PFSK-1 (cell line): Measurements from ENCODE around the gene CCDC12.

Experiments
- FOXP2 ChIP-seq: optimal IDR thresholded peaks from 2 replicates; pipeline ENCODE3; 2011; ENCODE audit warnings: borderline replicate concordance, control low read depth, inconsistent platforms; ENCODE audit not compliant: insufficient read depth; ENCODE audit errors: extremely low read length, extremely low read depth
- POLR2AphosphoS5 ChIP-seq: IDR thresholded peaks from 2 replicates; pipeline ENCODE4 v1.6.1; 2012; ENCODE audit warnings: low read depth, mild to moderate bottlenecking, control low read depth, low read length, moderate library complexity
- SIN3A ChIP-seq: IDR thresholded peaks from 2 replicates; pipeline ENCODE4 v1.6.1; 2012; ENCODE audit warnings: mild to moderate bottlenecking, low read length, moderate library complexity, borderline replicate concordance; ENCODE audit not compliant: insufficient read depth
- TAF1 ChIP-seq: IDR thresholded peaks from 2 replicates; pipeline ENCODE4 v1.6.1; 2012; ENCODE audit warnings: low read length, control low read depth, borderline replicate concordance; ENCODE audit not compliant: insufficient read depth
- TF ChIP-seq, protein P1 (sequence below), 2 experiments: IDR thresholded peaks; 2 replicates each; pipeline versions ENCODE4 v1.6.1 to v1.8.0; 2011 to 2012; ENCODE audit warnings: low read depth in 2 of 2, low read length in 2 of 2, control low read depth in 1 of 2, inconsistent platforms in 1 of 2, mild to moderate bottlenecking in 1 of 2, moderate library complexity in 1 of 2; ENCODE audit not compliant: insufficient read depth in 1 of 2

DNA sequence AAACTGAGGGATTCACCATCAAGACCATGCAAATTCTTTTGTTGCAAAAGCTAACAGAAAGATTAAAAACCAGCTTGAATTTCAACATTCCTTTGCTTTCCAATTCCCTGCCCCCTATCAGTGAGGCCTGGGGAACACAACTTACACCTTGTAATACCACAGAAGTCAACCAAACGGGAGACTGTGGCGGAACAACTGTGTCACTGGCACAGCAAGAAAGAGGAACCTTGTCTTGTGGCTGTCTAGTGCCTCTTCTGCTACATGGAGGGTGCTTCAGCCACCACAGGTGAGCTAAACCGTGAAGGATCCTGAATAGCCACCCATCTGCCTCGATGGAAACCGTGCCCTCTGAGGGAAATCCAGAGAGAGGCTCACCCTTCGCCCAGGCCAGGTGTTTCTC lies 11.4 kb downstream of the CCDC12 start:
- TF ChIP-seq, protein P1, sequence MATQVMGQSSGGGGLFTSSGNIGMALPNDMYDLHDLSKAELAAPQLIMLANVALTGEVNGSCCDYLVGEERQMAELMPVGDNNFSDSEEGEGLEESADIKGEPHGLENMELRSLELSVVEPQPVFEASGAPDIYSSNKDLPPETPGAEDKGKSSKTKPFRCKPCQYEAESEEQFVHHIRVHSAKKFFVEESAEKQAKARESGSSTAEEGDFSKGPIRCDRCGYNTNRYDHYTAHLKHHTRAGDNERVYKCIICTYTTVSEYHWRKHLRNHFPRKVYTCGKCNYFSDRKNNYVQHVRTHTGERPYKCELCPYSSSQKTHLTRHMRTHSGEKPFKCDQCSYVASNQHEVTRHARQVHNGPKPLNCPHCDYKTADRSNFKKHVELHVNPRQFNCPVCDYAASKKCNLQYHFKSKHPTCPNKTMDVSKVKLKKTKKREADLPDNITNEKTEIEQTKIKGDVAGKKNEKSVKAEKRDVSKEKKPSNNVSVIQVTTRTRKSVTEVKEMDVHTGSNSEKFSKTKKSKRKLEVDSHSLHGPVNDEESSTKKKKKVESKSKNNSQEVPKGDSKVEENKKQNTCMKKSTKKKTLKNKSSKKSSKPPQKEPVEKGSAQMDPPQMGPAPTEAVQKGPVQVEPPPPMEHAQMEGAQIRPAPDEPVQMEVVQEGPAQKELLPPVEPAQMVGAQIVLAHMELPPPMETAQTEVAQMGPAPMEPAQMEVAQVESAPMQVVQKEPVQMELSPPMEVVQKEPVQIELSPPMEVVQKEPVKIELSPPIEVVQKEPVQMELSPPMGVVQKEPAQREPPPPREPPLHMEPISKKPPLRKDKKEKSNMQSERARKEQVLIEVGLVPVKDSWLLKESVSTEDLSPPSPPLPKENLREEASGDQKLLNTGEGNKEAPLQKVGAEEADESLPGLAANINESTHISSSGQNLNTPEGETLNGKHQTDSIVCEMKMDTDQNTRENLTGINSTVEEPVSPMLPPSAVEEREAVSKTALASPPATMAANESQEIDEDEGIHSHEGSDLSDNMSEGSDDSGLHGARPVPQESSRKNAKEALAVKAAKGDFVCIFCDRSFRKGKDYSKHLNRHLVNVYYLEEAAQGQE (IDR thresholded peaks at IDR 0.05; ENCODE audit: insufficient read depth in 1 of 2, low read depth in 2 of 2, low read length in 2 of 2) = no peak
- no peak for TF ChIP-seq POLR2AphosphoS5
- no peak for TF ChIP-seq SIN3A
- TF ChIP-seq TAF1 = no peak
- no peak for TF ChIP-seq FOXP2
